GM12864 (cell line): Measurements from ENCODE around the gene GMDS.

Experiments used
- DNase-seq: peaks from one replicate; pipeline ENCODE4 v3.0.0-alpha.2; 2011; ENCODE audit warnings: low read depth
- H3K4me3 ChIP-seq: 2 replicates; pipeline ENCODE4 v1.5.1; 2011; ENCODE audit warnings: mild to moderate bottlenecking, low read depth, low read length, control low read depth
- TF ChIP-seq, protein P1 (sequence below): IDR thresholded peaks from 2 replicates; pipeline ENCODE4 v1.5.1; 2011; ENCODE audit warnings: low read depth, mild to moderate bottlenecking, moderate library complexity, low read length, control low read depth, inconsistent platforms; ENCODE audit errors: missing control alignments

GMDS gene

DNA sequence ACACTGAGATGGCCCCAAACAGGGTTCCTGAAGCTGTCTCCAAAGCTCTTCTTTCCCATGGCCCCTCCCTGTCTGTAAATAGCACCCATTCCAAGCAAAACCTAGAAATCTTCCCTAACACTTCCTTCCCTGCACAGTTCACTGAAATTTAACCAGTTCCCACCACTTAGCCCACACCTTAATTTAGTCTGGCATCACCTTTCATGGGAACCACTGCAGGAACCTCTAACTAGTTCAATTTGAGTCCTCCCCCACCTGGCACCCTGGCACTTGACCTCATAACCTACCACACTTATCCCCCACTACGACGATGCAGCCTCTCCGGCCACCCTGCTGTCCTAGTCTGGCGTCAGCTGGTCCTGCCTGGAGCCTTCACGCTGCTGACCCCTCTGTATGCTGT, 278.7 kb downstream of the GMDS start:
- TF ChIP-seq, protein P1, sequence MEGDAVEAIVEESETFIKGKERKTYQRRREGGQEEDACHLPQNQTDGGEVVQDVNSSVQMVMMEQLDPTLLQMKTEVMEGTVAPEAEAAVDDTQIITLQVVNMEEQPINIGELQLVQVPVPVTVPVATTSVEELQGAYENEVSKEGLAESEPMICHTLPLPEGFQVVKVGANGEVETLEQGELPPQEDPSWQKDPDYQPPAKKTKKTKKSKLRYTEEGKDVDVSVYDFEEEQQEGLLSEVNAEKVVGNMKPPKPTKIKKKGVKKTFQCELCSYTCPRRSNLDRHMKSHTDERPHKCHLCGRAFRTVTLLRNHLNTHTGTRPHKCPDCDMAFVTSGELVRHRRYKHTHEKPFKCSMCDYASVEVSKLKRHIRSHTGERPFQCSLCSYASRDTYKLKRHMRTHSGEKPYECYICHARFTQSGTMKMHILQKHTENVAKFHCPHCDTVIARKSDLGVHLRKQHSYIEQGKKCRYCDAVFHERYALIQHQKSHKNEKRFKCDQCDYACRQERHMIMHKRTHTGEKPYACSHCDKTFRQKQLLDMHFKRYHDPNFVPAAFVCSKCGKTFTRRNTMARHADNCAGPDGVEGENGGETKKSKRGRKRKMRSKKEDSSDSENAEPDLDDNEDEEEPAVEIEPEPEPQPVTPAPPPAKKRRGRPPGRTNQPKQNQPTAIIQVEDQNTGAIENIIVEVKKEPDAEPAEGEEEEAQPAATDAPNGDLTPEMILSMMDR, result no peak
- DNase-seq, result no peak
- no peak overlapping the region for H3K4me3 ChIP-seq

DNA sequence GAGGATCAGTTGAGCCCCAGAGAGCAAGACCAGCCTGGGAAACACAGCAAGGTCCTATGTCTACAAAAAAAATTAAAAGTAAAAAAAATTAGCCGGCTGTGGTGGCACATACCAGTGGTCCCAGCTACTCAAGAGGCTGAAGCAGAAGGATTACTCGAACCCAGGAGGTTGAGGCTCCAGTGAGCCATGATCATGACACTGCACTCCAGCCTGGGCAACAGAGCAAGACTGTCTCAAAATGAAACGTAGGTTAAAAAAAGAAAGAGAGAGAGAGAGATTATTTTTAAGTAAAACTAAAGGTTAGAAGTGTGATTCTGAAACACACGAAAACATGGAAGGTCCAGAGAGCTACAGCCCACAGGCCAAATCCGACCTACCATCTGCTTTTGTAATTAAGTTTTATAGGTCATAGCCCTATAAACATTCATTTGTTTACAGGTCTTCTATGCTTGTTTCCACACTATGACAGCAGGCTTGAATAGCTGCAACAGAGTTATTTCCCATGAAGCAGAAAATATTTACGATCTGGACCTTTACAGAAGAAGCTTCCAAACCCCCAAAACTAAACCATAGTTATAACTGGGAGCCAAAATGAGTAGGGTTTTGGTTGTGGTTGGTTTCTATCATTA, 279.7 kb downstream of the GMDS start:
- no peak for DNase-seq
- TF ChIP-seq, protein P1, result no peak
- no peak overlapping the region for H3K4me3 ChIP-seq

DNA sequence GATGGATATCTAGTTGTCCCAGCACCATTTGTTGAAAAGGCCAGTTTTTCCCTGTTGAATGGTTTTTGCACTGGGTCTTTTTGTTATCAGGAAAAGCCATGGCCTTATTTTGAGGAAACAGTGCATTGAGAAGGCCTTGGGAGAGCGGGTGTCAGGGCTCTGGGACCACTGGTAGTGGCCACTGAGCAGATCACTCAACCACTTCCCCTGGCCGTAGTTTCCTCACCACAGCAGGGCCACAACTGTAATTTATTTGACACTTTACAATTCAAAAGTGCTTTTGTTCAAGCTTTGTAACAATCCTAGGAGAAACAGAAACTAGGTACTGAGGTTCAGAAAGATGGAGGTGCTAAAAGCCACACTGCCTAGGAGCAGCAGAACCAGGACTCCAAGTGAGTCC, 281.8 kb downstream of the GMDS start:
- TF ChIP-seq, protein P1, result no peak
- no peak overlapping the region for H3K4me3 ChIP-seq
- DNase-seq, result no peak

DNA sequence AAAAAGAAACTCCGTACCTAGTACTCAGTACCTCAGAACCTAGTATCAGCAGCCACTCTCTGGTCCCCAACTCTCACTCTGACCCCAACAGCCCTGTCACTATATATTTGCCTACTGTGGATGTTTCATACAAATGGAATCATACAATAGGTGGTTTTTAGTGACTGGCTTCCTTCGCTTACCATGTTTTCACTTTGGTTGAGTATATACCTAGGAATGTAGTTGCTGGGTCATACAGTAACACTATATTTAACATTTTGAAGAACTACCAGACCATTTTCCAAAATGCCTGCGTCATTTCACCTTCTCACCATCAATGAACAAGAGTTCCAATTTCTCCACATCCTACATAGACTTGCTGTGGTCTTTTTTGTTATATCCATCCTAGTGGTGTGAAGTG, 283.2 kb downstream of the GMDS start:
- TF ChIP-seq, protein P1, result no peak
- no peak overlapping the region for H3K4me3 ChIP-seq
- no peak for DNase-seq

DNA sequence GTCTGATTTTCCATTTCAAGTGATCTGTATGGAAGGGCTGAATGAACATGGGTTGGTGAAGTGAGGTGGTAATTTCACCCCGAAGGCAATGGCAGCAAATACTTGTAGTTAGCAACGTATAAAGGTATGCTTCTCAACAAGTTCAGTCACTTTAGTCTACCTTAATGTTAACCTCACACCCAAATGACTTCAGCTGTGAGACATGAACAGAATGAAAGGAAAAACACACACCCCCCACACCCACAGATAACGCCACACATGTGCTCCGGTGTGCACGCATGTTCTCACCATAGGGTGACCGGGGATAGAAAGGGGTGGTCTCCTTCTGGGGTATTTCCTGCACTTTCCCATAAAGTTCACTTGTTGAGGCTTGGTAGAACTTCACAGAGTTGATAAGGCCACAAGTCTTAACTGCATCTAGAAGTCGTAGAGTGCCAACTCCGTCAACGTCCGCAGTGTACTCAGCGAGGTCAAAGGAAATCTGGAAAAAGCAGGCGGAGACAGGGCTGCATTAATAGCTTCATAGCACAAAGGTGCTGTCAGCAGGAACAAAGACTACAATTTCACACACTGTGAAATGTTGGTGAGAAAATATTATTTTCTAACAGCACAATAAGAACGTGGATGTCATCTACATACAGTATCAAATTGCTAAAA, 284.8 kb downstream of the GMDS start:
- TF ChIP-seq, protein P1, result no peak
- H3K4me3 ChIP-seq, result no peak overlapping the region
- DNase-seq, result no peak

DNA sequence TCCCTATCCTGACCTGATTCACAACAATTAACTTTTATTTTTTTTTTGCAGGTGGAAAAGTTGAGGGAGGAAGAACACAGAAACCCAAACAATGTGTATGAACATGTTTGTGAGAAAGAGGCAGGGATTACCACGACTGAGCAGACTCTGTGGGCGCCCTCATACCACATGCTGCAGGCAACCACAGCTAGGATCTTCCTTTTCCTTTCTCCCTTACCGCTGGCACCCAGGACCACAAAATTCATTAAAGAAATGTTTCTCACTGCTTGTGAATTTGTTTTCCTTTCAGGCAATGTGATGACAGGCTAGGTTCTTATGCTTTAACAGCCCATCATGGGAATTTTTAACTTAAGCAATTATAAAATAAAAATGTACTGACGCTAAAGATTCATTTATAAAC, 287.1 kb downstream of the GMDS start:
- no peak overlapping the region for H3K4me3 ChIP-seq
- TF ChIP-seq, protein P1, result no peak
- DNase-seq, result no peak

DNA sequence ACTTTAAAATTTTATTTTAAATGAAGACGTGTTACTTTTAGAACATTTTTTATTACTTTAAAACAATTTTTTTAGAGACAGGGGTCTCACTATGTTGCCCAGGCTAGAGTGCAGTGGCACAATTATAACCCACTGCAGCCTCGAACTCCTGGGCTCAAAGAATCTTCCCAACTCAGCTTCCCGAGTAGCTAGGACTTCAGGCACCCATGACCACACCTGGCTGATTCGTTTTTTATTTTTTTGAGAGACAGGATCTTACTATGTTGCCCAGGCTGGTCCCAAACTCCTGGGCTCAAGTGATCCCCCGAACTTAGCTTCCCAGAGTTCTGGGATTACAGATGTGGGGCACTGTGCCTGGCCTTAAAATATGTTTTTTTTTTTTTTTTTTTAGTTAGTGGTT, 287.7 kb downstream of the GMDS start:
- TF ChIP-seq, protein P1, result no peak
- H3K4me3 ChIP-seq, result no peak overlapping the region
- DNase-seq, result no peak
